MCF 10A (cell line): ENCODE data around the gene TTC4. TPM values are rescaled to one million over a fixed set of nuclear protein-coding genes. Genes with fewer than 3 reads are reported as not detected.

ENCODE experiments used
- Bru-seq: library from RNA; stranded (reverse); fragments of 400-500 nt; gene quantifications from one replicate; lab custom pipeline; 2021; lab: Mats Ljungman, UMichigan
- BruChase-seq, 2 experiments: library from RNA; stranded (reverse); fragments of 400-500 nt; gene quantifications; one replicate each; lab custom pipeline; 2021; lab: Mats Ljungman, UMichigan
- BruUV-seq: library from RNA; stranded (reverse); fragments of 400-500 nt; replicated peaks from 2 replicates; lab custom pipeline; 2021; lab: Mats Ljungman, UMichigan
- CTCF ChIA-PET: fragments of 300-600 bp; sonication (Branson Sonifier 250); formaldehyde crosslinking; extraction: SDS; loops from one replicate; lab custom pipeline; 2021; ENCODE audit warnings: antibody characterized with exemption, inconsistent platforms; lab: Yijun Ruan, JAX
- POLR2A ChIA-PET: fragments of 300-600, 350-650 bp; sonication (Branson Sonifier 250); formaldehyde crosslinking; extraction: SDS; loops from one replicate; lab custom pipeline; 2020; ENCODE audit warnings: antibody characterized with exemption, inconsistent platforms; lab: Yijun Ruan, JAX
- DNase-seq: peaks from one replicate; pipeline ENCODE4 v3.0.0-alpha.2; 2018; ENCODE audit not compliant: unreplicated experiment
- H3K27ac Mint-ChIP-seq: one replicate; pipeline ENCODE4 v1.8.0; 2022; ENCODE audit warnings: mild to moderate bottlenecking, low read depth, mixed read lengths; ENCODE audit not compliant: unreplicated experiment
- H3K27me3 Mint-ChIP-seq: one replicate; pipeline ENCODE4 v1.8.0; 2022; ENCODE audit warnings: mixed read lengths; ENCODE audit not compliant: insufficient read depth, unreplicated experiment
- H3K36me3 Mint-ChIP-seq: one replicate; pipeline ENCODE4 v1.8.0; 2022; ENCODE audit warnings: mild to moderate bottlenecking, moderate library complexity, mixed read lengths; ENCODE audit not compliant: insufficient read depth, unreplicated experiment
- H3K4me1 Mint-ChIP-seq: one replicate; pipeline ENCODE4 v1.8.0; 2022; ENCODE audit warnings: mixed read lengths; ENCODE audit not compliant: insufficient read depth, unreplicated experiment
- H3K4me3 Mint-ChIP-seq: one replicate; pipeline ENCODE4 v1.8.0; 2022; ENCODE audit warnings: mild to moderate bottlenecking, moderate library complexity, mixed read lengths; ENCODE audit not compliant: unreplicated experiment
- H3K9me3 Mint-ChIP-seq: one replicate; pipeline ENCODE4 v1.8.0; 2022; ENCODE audit warnings: mixed read lengths; ENCODE audit not compliant: unreplicated experiment
- CTCF ChIP-seq: fragments of 200-600 bp; IDR thresholded peaks from one replicate; pipeline ENCODE4 v1.8.0; 2022; ENCODE audit warnings: antibody characterized with exemption, mild to moderate bottlenecking; ENCODE audit not compliant: unreplicated experiment
- intact Hi-C: fragments of 100-400 bp; cut with micrococcal nuclease; formaldehyde crosslinking; loops from 2 replicates; pipeline ENCODE4 v1.14.1; 2022
- long read RNA-seq: library from polyadenylated mRNA; stranded (forward); transcript quantifications from one replicate; pipeline ENCODE4 v2.0.0, GENCODE V29; 2022
- total RNA-seq: library from RNA; stranded (reverse); gene quantifications from 2 replicates; pipeline ENCODE4 v1.2.3, GENCODE V29; 2022

Gene TTC4
- total RNA-seq (25.0 and 25.4 TPM in 2 replicates), Bru-seq, nascent RNA (percentile 79 among the genes with signal in this experiment), BruChase-seq, experiment 1, labeled RNA remaining after a 6-hour chase (percentile 85 among the genes with signal in this experiment), BruChase-seq, experiment 2, labeled RNA remaining after a 2-hour chase (percentile 94 among the genes with signal in this experiment)
- long read RNA-seq, transcript TTC4-201 (10 exons, 2,395 nt): major isoform, 69 of 77 reads
- long read RNA-seq, partial matches to known transcripts: 1 of 77 reads
- long read RNA-seq, other reads (novel, unspliced or antisense): 7 of 77 reads

GRCh38 chr1:54715493-54716298, at the start of gene TTC4:
Gene TTC4 (plus strand): TSS chr1:54715861. CDS start chr1:54715909, 48 bp downstream.
- Mint-ChIP-seq H3K27me3 (peaks cover 18% of the 10 kb centered on the region), H3K27ac (peak within 1 kb of the TSS; percentile 94), H3K4me1 (peaks cover 7% of the 10 kb centered on the region), H3K9me3 (no peaks in the 10 kb centered on the region), H3K4me3 (peak within 1 kb of the TSS; percentile 87), H3K36me3 (peaks cover 42% of the 10 kb centered on the region)
- no peak for TF ChIP-seq CTCF
- intact Hi-C loops: loop anchor here (1.0 to 5.0 kb wide), 2 partner anchors 49 to 87 kb away; partner anchors contain the start of genes PARS2 and TTC22
- CTCF ChIA-PET: interaction anchor here (0.6 to 2.0 kb wide), 5 partner anchors 16 to 294 kb away, joined by 3 to 6 read pairs (median 3); partner anchors contain the start of gene TTC22
- peak; percentile 85 for DNase-seq
- POLR2A ChIA-PET: interaction anchor here (0.7 to 3.0 kb wide), 13 partner anchors 9 to 1389 kb away, joined by 3 to 20 read pairs (median 4); partner anchors contain the start of genes PARS2, TCEANC2, TMEM59 and TTC22
- TSS peak; percentile 75 for BruUV-seq

- intact Hi-C loops: no loop called here
- ChIA-PET CTCF (interaction anchor here (0.6 kb wide), 1 partner anchor 562 kb away, joined by 3 read pairs; no protein-coding TSS in a partner anchor), POLR2A (no interaction called here)
- no peaks in the 10 kb centered on the region for H3K36me3 Mint-ChIP-seq
- H3K27ac Mint-ChIP-seq: no peak overlapping the region
- no peaks in the 10 kb centered on the region for H3K9me3 Mint-ChIP-seq
- DNase-seq: peak; percentile 26
- H3K4me3 Mint-ChIP-seq: no peak overlapping the region
- no peaks in the 10 kb centered on the region for H3K4me1 Mint-ChIP-seq
- TF ChIP-seq CTCF: no peak
- BruUV-seq: no TSS peak
- H3K27me3 Mint-ChIP-seq: no peaks in the 10 kb centered on the region
These were observed 49.3 kb upstream of the TTC4 start for GRCh38 chr1:54666333-54666732.

GRCh38 chr1:54667797-54668196, 47.9 kb upstream of the TTC4 start:
- Mint-ChIP-seq H3K4me3 (no peak overlapping the region), H3K9me3 (no peaks in the 10 kb centered on the region), H3K36me3 (no peaks in the 10 kb centered on the region), H3K4me1 (peaks cover 8% of the 10 kb centered on the region), H3K27me3 (no peaks in the 10 kb centered on the region), H3K27ac (no peak overlapping the region)
- ChIA-PET CTCF (interaction anchor here (0.6 to 1.2 kb wide), 2 partner anchors 10 to 85 kb away, joined by 4 to 5 read pairs; no protein-coding TSS in a partner anchor), POLR2A (interaction anchor here (0.7 kb wide), 1 partner anchor 118 kb away, joined by 3 read pairs; no protein-coding TSS in a partner anchor)
- intact Hi-C loops: no loop called here
- no peak for TF ChIP-seq CTCF
- BruUV-seq: no TSS peak
- no peak for DNase-seq
